Measurements from ENCODE around the gene UFSP1. TPM values are rescaled to one million over a fixed set of nuclear protein-coding genes. Genes with fewer than 3 reads are reported as not detected.

UFSP1 gene
- total and polyA plus RNA-seq, 7 donors: 1.8 to 7.1 (median 3.0) TPM

- DNase-seq: no peak
- Histone ChIP-seq H3K4me3 (no peak overlapping the region), H3K27me3 (no peaks in the 10 kb centered on the region), H3K4me1 (peaks cover 0 to 13% (median 11%) of the 10 kb centered on the region in 4 donors), H3K27ac (no peak overlapping the region), H3K36me3 (peaks cover 0 to 46% (median 14%) of the 10 kb centered on the region in 4 donors), H3K9me3 (no peaks in the 10 kb centered on the region)
- 92 to 94% methylated on average over 14 of the region's 14 CpGs for WGBS, 2 donors
- no peak for TF ChIP-seq EP300 (IDR thresholded peaks at IDR 0.05)
- no peak for TF ChIP-seq POLR2AphosphoS5 (IDR thresholded peaks at IDR 0.05)
- TF ChIP-seq POLR2A (IDR thresholded peaks at IDR 0.05): no peak
- no peak for TF ChIP-seq CTCF (IDR thresholded peaks at IDR 0.05)
- intact Hi-C loops (cut with DNase I): loop anchor here (10.0 kb wide), 1 partner anchor 387 kb away; the partner anchor contains the start of gene TSC22D4
These were observed 27.9 kb downstream of the UFSP1 start for GRCh38 chr7:100861616-100861985.

GRCh38 chr7:100860702-100861615 is 28.6 kb downstream of the UFSP1 start:
- intact Hi-C loops (cut with DNase I): loop anchor here (10.0 kb wide), 1 partner anchor 386 kb away; the partner anchor contains the start of gene TSC22D4
- TF ChIP-seq POLR2A (IDR thresholded peaks at IDR 0.05) (no peak), POLR2AphosphoS5 (IDR thresholded peaks at IDR 0.05) (no peak), EP300 (IDR thresholded peaks at IDR 0.05) (no peak), CTCF (IDR thresholded peaks at IDR 0.05) (no peak)
- 90 to 93% methylated on average over 18 of the region's 18 CpGs for WGBS, 2 donors
- Histone ChIP-seq H3K4me1 (peaks cover 0 to 7% (median 5%) of the 10 kb centered on the region in 4 donors), H3K4me3 (no peak overlapping the region), H3K27me3 (no peaks in the 10 kb centered on the region), H3K27ac (no peak overlapping the region), H3K9me3 (no peaks in the 10 kb centered on the region), H3K36me3 (peaks cover 0 to 48% (median 14%) of the 10 kb centered on the region in 4 donors)
- no peak for DNase-seq

GRCh38 chr7:100859856-100860255 is 29.7 kb downstream of the UFSP1 start:
- DNase-seq: no peak
- Histone ChIP-seq H3K36me3 (peaks cover 0 to 48% (median 14%) of the 10 kb centered on the region in 4 donors), H3K27me3 (no peaks in the 10 kb centered on the region), H3K4me3 (no peak overlapping the region), H3K27ac (no peak overlapping the region), H3K4me1 (no peaks in the 10 kb centered on the region), H3K9me3 (no peaks in the 10 kb centered on the region)
- 78 to 92% methylated on average over 15 of the region's 15 CpGs for WGBS, 2 donors
- intact Hi-C loops (cut with DNase I): loop anchor here (10.0 kb wide), 2 partner anchors 275 to 385 kb away; partner anchors contain the start of genes FBXO24, LRCH4 and TSC22D4
- TF ChIP-seq EP300 (IDR thresholded peaks at IDR 0.05) (no peak), POLR2A (IDR thresholded peaks at IDR 0.05) (no peak), CTCF (IDR thresholded peaks at IDR 0.05) (no peak), POLR2AphosphoS5 (IDR thresholded peaks at IDR 0.05) (no peak)

- Histone ChIP-seq H3K9me3 (no peaks in the 10 kb centered on the region), H3K4me3 (no peak overlapping the region), H3K27me3 (no peaks in the 10 kb centered on the region), H3K4me1 (peaks cover 0 to 22% (median 11%) of the 10 kb centered on the region in 4 donors), H3K27ac (no peak overlapping the region), H3K36me3 (peaks cover 0 to 40% (median 14%) of the 10 kb centered on the region in 4 donors)
- intact Hi-C loops (cut with DNase I): loop anchor here (10.0 kb wide), 1 partner anchor 272 kb away; the partner anchor contains the start of genes FBXO24 and LRCH4
- no peak for TF ChIP-seq POLR2A (IDR thresholded peaks at IDR 0.05)
- TF ChIP-seq POLR2AphosphoS5 (IDR thresholded peaks at IDR 0.05): no peak
- TF ChIP-seq EP300 (IDR thresholded peaks at IDR 0.05): no peak
- TF ChIP-seq CTCF (IDR thresholded peaks at IDR 0.05): no peak
- WGBS, 2 donors: 92 to 94% methylated on average over 16 of the region's 16 CpGs
- DNase-seq: no peak
These were observed 32.6 kb downstream of the UFSP1 start for GRCh38 chr7:100856871-100857282.

All from sigmoid colon (tissue), 7 donors.